AG10803 (cell line): ENCODE data around the gene CD3G.
"Not testable (repeated sequence)": the region's sequence is repeated elsewhere in the genome, so short reads cannot be mapped to it uniquely, and the experiment has no call there.

ENCODE experiments used
- DNase-seq: peaks from one replicate; pipeline ENCODE4 v3.0.0; 2010; ENCODE audit warnings: low read depth
- H3K4me3 ChIP-seq: 2 replicates; pipeline ENCODE4 v1.5.1; 2011; ENCODE audit warnings: mild to moderate bottlenecking, low read length, control low read depth
- CTCF ChIP-seq: conservative IDR thresholded peaks from 2 replicates; pipeline ENCODE4 v1.5.1; 2011; ENCODE audit warnings: mild to moderate bottlenecking, low read length, control low read depth, inconsistent platforms

The CD3G gene

DNA sequence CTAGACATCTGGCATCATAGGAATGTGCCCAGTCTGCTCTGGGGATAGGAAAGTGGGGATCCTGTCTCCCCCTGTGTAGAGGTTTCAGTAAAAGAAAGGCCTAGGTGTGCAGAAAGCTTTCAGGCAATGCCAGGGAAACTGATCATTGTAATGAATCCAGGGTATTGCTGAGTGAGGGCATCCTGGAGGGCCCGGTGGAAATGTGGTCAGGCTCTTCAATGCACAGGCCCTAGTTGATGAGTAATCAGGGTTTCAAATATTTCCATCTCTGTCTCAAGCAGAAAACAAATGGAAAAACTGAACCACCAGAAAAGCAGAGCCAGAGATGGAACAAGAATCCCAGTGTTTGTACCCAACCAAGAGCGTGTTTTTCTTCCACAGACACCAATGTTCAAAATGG, 37.6 kb upstream of the CD3G start:
- no peak overlapping the region for H3K4me3 ChIP-seq
- no peak for DNase-seq
- no peak for TF ChIP-seq CTCF

DNA sequence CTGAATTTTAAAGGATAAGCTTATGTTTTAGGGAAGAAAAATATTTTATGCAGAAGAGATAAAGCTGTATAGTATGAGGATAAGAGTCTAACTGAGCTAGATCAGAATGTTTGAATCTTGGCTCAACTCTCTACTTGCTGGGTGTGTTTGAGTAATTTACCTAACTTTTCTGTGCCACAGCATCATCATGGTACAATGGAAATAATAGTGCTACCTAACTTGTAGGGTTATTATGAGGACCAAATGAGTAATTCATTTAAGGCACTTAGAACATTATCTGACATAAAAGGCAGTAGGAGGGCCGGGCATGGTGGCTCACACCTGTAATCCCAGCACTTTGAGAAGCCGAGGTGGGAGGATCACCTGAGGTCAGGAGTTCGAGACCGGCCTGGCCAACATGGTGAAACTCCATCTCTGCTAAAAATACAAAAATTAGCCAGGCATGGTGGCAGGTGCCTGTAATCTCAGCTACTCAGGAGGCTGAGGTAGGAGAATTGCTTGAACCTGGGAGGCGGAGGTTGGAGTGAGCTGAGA, 35.1 kb upstream of the CD3G start:
- not testable (repeated sequence) for H3K4me3 ChIP-seq, DNase-seq

- no peak for DNase-seq
- no peak overlapping the region for H3K4me3 ChIP-seq
- TF ChIP-seq CTCF: no peak
These were observed 33.9 kb upstream of the CD3G start for GRCh38 chr11:118310271-118310670.

- H3K4me3 ChIP-seq: no peak overlapping the region
- TF ChIP-seq CTCF: no peak
- DNase-seq: no peak
These were observed 33.2 kb upstream of the CD3G start for GRCh38 chr11:118310781-118311485.

DNA sequence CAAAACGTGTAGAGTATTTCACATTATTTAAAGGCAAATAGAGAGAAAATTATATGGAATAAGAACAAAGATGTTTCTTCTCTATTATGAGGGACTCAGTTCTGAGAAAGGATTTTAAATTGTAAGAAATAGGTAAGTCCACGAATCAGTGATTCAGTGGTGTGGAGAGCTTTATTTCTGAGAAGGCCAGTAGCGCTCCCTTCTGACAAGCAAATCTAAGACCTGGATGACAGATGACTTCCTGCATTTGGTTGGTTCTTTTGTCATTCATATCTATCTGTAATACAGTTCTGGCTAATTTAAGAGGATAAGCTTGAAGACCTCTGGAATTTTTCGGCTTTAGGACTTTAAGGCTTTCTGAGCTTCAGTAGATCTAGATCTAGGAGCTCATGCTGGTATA, 32.6 kb upstream of the CD3G start:
- no peak overlapping the region for H3K4me3 ChIP-seq
- no peak for TF ChIP-seq CTCF
- DNase-seq: no peak

DNA sequence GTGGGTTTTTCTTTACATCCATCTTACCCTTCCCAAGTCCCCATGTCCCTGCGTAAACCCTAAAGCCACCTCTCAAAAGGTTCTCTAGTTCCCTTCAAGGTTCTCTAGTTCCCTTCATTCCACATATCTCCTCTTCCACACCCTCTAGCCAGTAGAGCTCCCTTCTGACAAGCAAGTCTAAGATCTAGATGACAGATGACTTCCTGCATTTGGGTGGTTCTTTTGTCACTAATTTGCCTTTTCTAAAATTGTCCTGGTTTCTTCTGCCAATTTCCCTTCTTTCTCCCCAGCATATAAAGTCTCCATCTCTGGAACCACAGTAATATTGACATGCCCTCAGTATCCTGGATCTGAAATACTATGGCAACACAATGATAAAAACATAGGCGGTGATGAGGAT, 31.8 kb upstream of the CD3G start:
- DNase-seq: no peak
- H3K4me3 ChIP-seq: no peak overlapping the region
- TF ChIP-seq CTCF: no peak

DNA sequence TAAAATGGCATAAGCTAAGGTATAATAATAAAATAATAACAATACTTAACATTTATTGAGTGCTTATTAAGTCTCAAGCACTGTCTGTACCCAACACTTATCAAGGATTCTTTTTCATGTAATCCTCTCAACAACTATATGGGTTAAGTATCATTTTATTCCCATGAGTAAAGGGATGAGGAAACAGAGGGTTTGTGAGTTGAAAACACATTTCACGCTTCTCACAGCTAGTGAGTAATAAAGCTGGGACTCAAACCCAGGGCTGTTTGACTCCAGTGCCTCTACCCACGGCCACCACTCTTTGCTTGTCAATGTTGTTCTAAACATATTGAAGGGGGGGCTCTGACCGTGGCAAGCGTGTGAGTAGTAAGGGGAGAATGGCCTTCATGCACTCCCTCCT, 30.9 kb upstream of the CD3G start:
- H3K4me3 ChIP-seq: no peak overlapping the region
- TF ChIP-seq CTCF: no peak
- DNase-seq: peak; percentile 16

DNA sequence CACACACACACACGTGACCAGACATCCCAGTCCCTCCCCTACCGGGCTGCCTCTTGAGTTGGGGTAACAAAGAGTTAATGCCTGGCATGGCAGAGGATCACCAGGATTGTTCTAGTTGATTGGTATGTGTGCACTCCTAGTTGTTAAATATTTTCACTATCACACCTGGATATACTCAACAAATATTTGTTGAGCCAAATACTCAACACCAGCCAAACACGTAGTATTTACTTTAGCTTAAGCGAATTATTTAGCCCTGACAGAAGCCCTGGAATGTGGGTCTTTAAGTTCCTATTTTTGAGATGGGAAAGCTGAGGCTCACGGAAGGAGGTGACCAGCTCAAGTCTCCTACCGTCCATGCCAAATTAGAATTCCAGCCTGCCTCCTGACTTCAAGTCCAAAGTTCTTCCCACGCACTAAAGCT, 29.1 kb upstream of the CD3G start:
- H3K4me3 ChIP-seq: no peak overlapping the region
- TF ChIP-seq CTCF: no peak
- DNase-seq: no peak
